H9 (cell line): ENCODE measurements around the gene NRXN2. TPM values are rescaled to one million over a fixed set of nuclear protein-coding genes. Genes with fewer than 3 reads are reported as not detected.

ENCODE experiments used
- DNase-seq: peaks from one replicate; pipeline ENCODE4 v3.0.0-alpha.2; 2017
- H2AFZ ChIP-seq: one replicate; pipeline ENCODE4 v1.6.1; 2013; ENCODE audit warnings: mild to moderate bottlenecking, low read length, control low read depth, moderate library complexity
- H2AK5ac ChIP-seq: 2 replicates; pipeline ENCODE4 v1.6.1; 2013; ENCODE audit warnings: low read length, control low read depth, mixed read lengths; ENCODE audit not compliant: insufficient read length
- H2BK120ac ChIP-seq: one replicate; pipeline ENCODE4 v1.6.1; 2013; ENCODE audit warnings: low read depth, mild to moderate bottlenecking, low read length, control low read depth, inconsistent platforms; ENCODE audit not compliant: poor library complexity, severe bottlenecking
- H2BK12ac ChIP-seq: 2 replicates; pipeline ENCODE4 v1.6.1; 2013; ENCODE audit warnings: low read length, control low read depth, mixed read lengths, low read depth; ENCODE audit not compliant: insufficient read length
- H2BK15ac ChIP-seq: 2 replicates; pipeline ENCODE4 v1.6.1; 2013; ENCODE audit warnings: low read depth, low read length, control low read depth
- H2BK20ac ChIP-seq: one replicate; pipeline ENCODE4 v1.6.1; 2013; ENCODE audit warnings: low read depth, mild to moderate bottlenecking, low read length, control low read depth, inconsistent platforms; ENCODE audit not compliant: poor library complexity, severe bottlenecking
- H2BK5ac ChIP-seq: 2 replicates; pipeline ENCODE4 v1.6.1; 2013; ENCODE audit warnings: low read length, control low read depth, mixed read lengths; ENCODE audit not compliant: insufficient read length
- H3K14ac ChIP-seq: 2 replicates; pipeline ENCODE4 v1.6.1; 2013; ENCODE audit warnings: low read length, control low read depth; ENCODE audit not compliant: insufficient read depth
- H3K18ac ChIP-seq: 2 replicates; pipeline ENCODE4 v1.6.1; 2013; ENCODE audit warnings: low read depth, mild to moderate bottlenecking, mixed read lengths, low read length, control low read depth; ENCODE audit not compliant: insufficient read length
- H3K23ac ChIP-seq: 2 replicates; pipeline ENCODE4 v1.6.1; 2013; ENCODE audit warnings: low read length, control low read depth, mixed read lengths, low read depth; ENCODE audit not compliant: insufficient read length
- H3K23me2 ChIP-seq: 2 replicates; pipeline ENCODE4 v1.6.1; 2013; ENCODE audit warnings: low read depth, mild to moderate bottlenecking, mixed read lengths, low read length, control low read depth; ENCODE audit not compliant: insufficient read length, poor library complexity, severe bottlenecking
- H3K27ac ChIP-seq: 2 replicates; pipeline ENCODE4 v1.5.1; 2013; ENCODE audit warnings: low read length, control low read depth, mixed read lengths, low read depth; ENCODE audit not compliant: insufficient read length
- H3K27me3 ChIP-seq: 2 replicates; pipeline ENCODE4 v1.6.1; 2013; ENCODE audit warnings: low read length, control low read depth, inconsistent platforms; ENCODE audit not compliant: insufficient read depth
- H3K4ac ChIP-seq: 2 replicates; pipeline ENCODE4 v1.6.1; 2013; ENCODE audit warnings: low read depth, mild to moderate bottlenecking, control low read depth, inconsistent platforms, low read length, moderate library complexity
- H3K4me1 ChIP-seq: 2 replicates; pipeline ENCODE4 v1.6.1; 2013; ENCODE audit warnings: low read length, control low read depth, inconsistent platforms; ENCODE audit not compliant: insufficient read depth
- H3K4me2 ChIP-seq: 2 replicates; pipeline ENCODE4 v1.6.1; 2013; ENCODE audit warnings: low read length, control low read depth, mixed read lengths; ENCODE audit not compliant: insufficient read length, insufficient read depth
- H3K56ac ChIP-seq: 2 replicates; pipeline ENCODE4 v1.6.1; 2013; ENCODE audit warnings: low read depth, mild to moderate bottlenecking, mixed read lengths, low read length, control low read depth; ENCODE audit not compliant: insufficient read length
- H3K79me1 ChIP-seq: 2 replicates; pipeline ENCODE4 v1.6.1; 2013; ENCODE audit warnings: low read depth, mild to moderate bottlenecking, moderate library complexity, low read length, control low read depth, inconsistent platforms; ENCODE audit not compliant: insufficient read depth, poor library complexity, severe bottlenecking
- H3K79me2 ChIP-seq: 2 replicates; pipeline ENCODE4 v1.6.1; 2013; ENCODE audit warnings: low read length, control low read depth, inconsistent platforms; ENCODE audit not compliant: insufficient read depth
- H3K9ac ChIP-seq: 2 replicates; pipeline ENCODE4 v1.6.1; 2013; ENCODE audit warnings: low read length, control low read depth, mixed read lengths; ENCODE audit not compliant: insufficient read length; ENCODE audit errors: extremely low read depth
- H3K9me3 ChIP-seq: one replicate; pipeline ENCODE4 v1.6.1; 2013; ENCODE audit warnings: low read depth, low read length, inconsistent platforms; ENCODE audit not compliant: control insufficient read depth
- H3T11ph ChIP-seq: one replicate; pipeline ENCODE4 v1.6.1; 2013; ENCODE audit warnings: mild to moderate bottlenecking, low read length, control low read depth, inconsistent platforms
- H4K20me1 ChIP-seq: one replicate; pipeline ENCODE4 v1.6.1; 2013; ENCODE audit not compliant: control insufficient read depth, insufficient read length, insufficient read depth
- H4K5ac ChIP-seq: 2 replicates; pipeline ENCODE4 v1.6.1; 2013; ENCODE audit warnings: low read depth, mild to moderate bottlenecking, mixed read lengths, low read length, control low read depth; ENCODE audit not compliant: insufficient read length
- H4K8ac ChIP-seq: replicated peaks from 2 replicates; pipeline ENCODE4 v1.6.1; 2013; ENCODE audit warnings: low read length, control low read depth, mixed read lengths, low read depth; ENCODE audit not compliant: insufficient read length
- H4K91ac ChIP-seq: 2 replicates; pipeline ENCODE4 v1.6.1; 2013; ENCODE audit warnings: low read depth, mild to moderate bottlenecking, moderate library complexity, mixed read lengths, low read length, control low read depth; ENCODE audit not compliant: insufficient read length
- H3K27ac Mint-ChIP-seq, 3 experiments: 2 replicates in 2 of 3; 3 replicates in 1 of 3; pipeline ENCODE4 v1.8.0; 2020 to 2021; ENCODE audit warnings: mixed read lengths in 3 of 3, mild to moderate bottlenecking in 1 of 3, moderate library complexity in 1 of 3
- H3K27me3 Mint-ChIP-seq: 2 replicates; pipeline ENCODE4 v1.8.0; 2021; ENCODE audit warnings: low read depth, mild to moderate bottlenecking, moderate library complexity, mixed read lengths
- H3K36me3 Mint-ChIP-seq, 3 experiments: 2 replicates in 2 of 3; 3 replicates in 1 of 3; pipeline ENCODE4 v1.8.0; 2020 to 2021; ENCODE audit warnings: low read depth in 3 of 3, mixed read lengths in 3 of 3; ENCODE audit not compliant: insufficient read depth in 1 of 3
- H3K4me1 Mint-ChIP-seq, 2 experiments: 2 replicates each; pipeline ENCODE4 v1.8.0; 2020; ENCODE audit warnings: mixed read lengths in 2 of 2
- H3K4me3 Mint-ChIP-seq, 2 experiments: 2 replicates in 1 of 2; 3 replicates in 1 of 2; pipeline ENCODE4 v1.8.0; 2020 to 2021; ENCODE audit warnings: mild to moderate bottlenecking in 2 of 2, mixed read lengths in 2 of 2, moderate library complexity in 1 of 2
- H3K9me3 Mint-ChIP-seq, 2 experiments: 2 replicates in 1 of 2; 3 replicates in 1 of 2; pipeline ENCODE4 v1.8.0; 2020; ENCODE audit warnings: mild to moderate bottlenecking in 2 of 2, mixed read lengths in 2 of 2, moderate library complexity in 1 of 2
- CTCF ChIP-seq: fragments of 200-600 bp; sonication (generic); conservative IDR thresholded peaks from 3 replicates; pipeline ENCODE4 v1.8.0; 2021; ENCODE audit warnings: antibody characterized with exemption, mild to moderate bottlenecking
- WGBS: extraction: QIAGEN DNeasy Blood & Tissue Kit; methylation state at CpG from one replicate; pipeline ENCODE4 v1.1.7; 2013; ENCODE audit warnings: missing lambda C conversion rate, low lambda C conversion rate, mixed read lengths; ENCODE audit not compliant: insufficient read length; ENCODE audit errors: extremely low coverage; 5-methylcytosine and 5-hydroxymethylcytosine counted together
- total RNA-seq: library from RNA; stranded (reverse); gene quantifications from 2 replicates; pipeline ENCODE4 v1.2.1, GENCODE V29; 2021

The NRXN2 gene
- total RNA-seq, 1 experiment from 2014 or later, result 3.9 TPM

GRCh38 chr11:64659417-64660144 lies 63.4 kb downstream of the NRXN2 start:
- no peak overlapping the region for H2BK120ac ChIP-seq
- no peak overlapping the region for H3K23ac ChIP-seq
- no peak overlapping the region for H3K27ac Mint-ChIP-seq
- no peaks in the 10 kb centered on the region for H3K23me2 ChIP-seq
- no peaks in the 10 kb centered on the region for H3K79me2 ChIP-seq
- H2BK20ac ChIP-seq, result no peak overlapping the region
- peaks cover 0 to 24% of the 10 kb centered on the region in 2 experiments for H3K4me1 Mint-ChIP-seq
- H4K8ac ChIP-seq, result no peak overlapping the region
- H3K9me3 Mint-ChIP-seq, result no peaks in the 10 kb centered on the region
- H3K27ac ChIP-seq, result no peak overlapping the region
- H4K20me1 ChIP-seq, result no peaks in the 10 kb centered on the region
- TF ChIP-seq CTCF, result no peak
- H3T11ph ChIP-seq, result no peak overlapping the region
- H3K36me3 Mint-ChIP-seq, result no peaks in the 10 kb centered on the region; a peak in 2 of 7 replicates
- H2AFZ ChIP-seq, result no peak overlapping the region
- H3K27me3 ChIP-seq, result no peaks in the 10 kb centered on the region; the same call in 1 of the 2 replicates
- no peak overlapping the region for H3K4me2 ChIP-seq
- no peak for DNase-seq
- H3K4ac ChIP-seq, result no peak overlapping the region
- no peak overlapping the region for H3K4me3 Mint-ChIP-seq
- no CpG with 5 or more reads among the region's 9 CpGs for WGBS
- H3K27me3 Mint-ChIP-seq, result peaks cover 9% of the 10 kb centered on the region
- no peak overlapping the region for H3K56ac ChIP-seq
- no peaks in the 10 kb centered on the region for H3K4me1 ChIP-seq
- H4K91ac ChIP-seq, result no peak overlapping the region
- no peak overlapping the region for H4K5ac ChIP-seq
- no peaks in the 10 kb centered on the region for H3K79me1 ChIP-seq
- no peak overlapping the region for H2BK12ac ChIP-seq
- no peak overlapping the region for H3K18ac ChIP-seq
- no peaks in the 10 kb centered on the region for H3K9me3 ChIP-seq
- no peak overlapping the region for H2BK5ac ChIP-seq
- H2BK15ac ChIP-seq, result no peak overlapping the region
- no peak overlapping the region for H3K14ac ChIP-seq
- no peak overlapping the region for H2AK5ac ChIP-seq
- H3K9ac ChIP-seq, result no peak overlapping the region
